GM12874 (cell line): ENCODE measurements around the gene CCM2.

Source experiments
- TF ChIP-seq, protein P1 (sequence below): IDR thresholded peaks from 2 replicates; pipeline ENCODE4 v1.5.1; 2011; ENCODE audit warnings: low read depth, mild to moderate bottlenecking, control low read depth, low read length, moderate library complexity; ENCODE audit not compliant: insufficient read depth

CCM2 gene

DNA sequence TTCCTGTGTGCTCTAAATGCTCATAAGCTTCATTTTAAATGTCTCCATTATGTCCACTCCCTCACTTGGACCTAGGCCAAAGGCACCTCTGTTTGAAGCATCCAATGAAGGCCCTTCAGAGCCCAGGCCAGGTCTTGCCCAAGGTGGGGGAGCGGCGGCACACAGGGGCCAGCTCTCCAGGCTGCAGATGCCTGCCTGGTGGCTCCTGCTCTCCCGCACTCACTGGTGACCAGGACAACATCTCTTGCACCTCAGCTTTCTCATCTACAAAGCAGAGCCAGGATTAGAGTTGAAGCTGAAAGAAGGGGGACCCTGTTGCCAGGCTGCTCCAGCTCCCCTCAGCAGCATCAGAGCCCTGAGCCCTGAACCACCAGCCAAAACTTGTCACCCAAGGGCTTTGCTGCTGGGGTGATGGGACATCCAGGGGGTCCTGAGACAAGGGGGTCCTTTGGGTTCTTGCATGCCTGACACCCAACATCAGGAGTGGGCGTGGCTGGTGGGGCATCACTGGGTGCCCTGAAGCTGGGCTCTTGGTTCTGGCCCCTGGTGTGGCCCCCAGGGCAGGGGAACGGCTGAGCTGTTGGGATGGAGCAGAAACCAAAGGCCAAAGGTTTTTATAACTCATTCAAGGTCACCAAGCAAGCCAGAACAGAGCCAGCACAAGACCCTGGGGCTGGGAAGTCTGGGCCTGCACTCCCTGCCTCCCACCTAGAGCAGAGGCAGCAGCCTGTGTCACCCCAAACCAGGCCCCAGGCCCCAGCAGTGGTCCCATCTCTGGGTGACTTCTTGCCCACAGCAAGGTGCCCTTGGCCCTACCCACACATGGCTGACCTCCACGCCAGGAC is 87.5 kb downstream of the CCM2 start:
- TF ChIP-seq, protein P1, sequence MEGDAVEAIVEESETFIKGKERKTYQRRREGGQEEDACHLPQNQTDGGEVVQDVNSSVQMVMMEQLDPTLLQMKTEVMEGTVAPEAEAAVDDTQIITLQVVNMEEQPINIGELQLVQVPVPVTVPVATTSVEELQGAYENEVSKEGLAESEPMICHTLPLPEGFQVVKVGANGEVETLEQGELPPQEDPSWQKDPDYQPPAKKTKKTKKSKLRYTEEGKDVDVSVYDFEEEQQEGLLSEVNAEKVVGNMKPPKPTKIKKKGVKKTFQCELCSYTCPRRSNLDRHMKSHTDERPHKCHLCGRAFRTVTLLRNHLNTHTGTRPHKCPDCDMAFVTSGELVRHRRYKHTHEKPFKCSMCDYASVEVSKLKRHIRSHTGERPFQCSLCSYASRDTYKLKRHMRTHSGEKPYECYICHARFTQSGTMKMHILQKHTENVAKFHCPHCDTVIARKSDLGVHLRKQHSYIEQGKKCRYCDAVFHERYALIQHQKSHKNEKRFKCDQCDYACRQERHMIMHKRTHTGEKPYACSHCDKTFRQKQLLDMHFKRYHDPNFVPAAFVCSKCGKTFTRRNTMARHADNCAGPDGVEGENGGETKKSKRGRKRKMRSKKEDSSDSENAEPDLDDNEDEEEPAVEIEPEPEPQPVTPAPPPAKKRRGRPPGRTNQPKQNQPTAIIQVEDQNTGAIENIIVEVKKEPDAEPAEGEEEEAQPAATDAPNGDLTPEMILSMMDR = no peak

DNA sequence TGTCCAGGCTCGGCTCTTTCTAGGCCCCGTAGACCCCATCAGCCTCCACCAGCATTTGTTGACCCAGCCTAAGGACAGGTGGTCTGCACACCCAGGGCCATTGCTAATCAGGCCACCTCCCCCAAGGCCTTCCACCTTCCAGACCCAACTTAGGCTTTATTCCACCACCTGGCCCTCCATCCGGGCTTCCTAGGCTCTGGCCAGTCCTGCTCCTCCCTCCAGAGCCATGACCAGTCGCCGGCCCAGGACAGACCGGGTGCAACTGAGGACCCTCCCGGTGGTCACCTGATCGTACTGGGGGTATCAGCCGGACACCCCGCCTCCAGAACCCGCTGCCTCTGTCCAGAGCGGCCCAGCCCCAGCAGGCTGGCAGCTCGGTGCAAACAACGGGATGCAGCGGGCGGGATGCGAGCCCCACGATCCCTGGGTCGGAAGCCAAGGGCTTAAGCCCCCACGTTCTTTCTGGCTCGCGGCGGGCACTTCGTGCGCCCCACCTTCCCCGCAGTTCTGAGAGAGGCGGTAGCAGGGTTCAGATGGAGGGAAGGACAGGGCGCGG is 88.2 kb downstream of the CCM2 start:
- TF ChIP-seq, protein P1 = no peak

DNA sequence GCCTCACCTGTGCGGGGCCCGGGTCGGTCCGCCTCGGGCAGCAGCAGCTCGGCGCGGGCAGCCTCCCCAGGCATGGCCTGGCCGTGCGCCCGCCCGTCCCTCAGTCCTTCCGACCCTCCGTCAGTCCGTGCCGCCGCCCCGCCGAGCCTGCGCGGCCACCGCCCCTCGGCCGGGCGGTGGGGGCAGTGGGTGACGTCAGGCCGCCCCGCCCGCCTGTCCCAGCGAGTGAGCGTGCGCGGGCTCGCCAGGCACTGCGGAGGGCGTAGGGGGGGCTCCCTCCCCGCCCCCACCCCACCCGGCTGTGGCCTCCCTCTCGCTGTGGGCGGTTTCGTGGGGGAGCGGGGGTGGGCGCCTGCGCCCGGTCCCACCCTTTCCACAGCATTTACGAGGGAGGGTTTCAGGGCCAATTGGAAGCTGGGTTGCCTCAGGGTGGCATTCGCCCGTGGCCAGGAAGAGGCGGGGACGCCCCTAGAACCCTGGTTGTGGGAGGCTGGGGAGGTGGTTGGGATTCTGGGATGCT is 88.9 kb downstream of the CCM2 start, which contains the start of gene NACAD:
Gene NACAD (minus strand): TSS at position 149 of the 520 bp plus-strand sequence. CDS start 75 bp downstream, at position 74.
- TF ChIP-seq, protein P1 = no peak

DNA sequence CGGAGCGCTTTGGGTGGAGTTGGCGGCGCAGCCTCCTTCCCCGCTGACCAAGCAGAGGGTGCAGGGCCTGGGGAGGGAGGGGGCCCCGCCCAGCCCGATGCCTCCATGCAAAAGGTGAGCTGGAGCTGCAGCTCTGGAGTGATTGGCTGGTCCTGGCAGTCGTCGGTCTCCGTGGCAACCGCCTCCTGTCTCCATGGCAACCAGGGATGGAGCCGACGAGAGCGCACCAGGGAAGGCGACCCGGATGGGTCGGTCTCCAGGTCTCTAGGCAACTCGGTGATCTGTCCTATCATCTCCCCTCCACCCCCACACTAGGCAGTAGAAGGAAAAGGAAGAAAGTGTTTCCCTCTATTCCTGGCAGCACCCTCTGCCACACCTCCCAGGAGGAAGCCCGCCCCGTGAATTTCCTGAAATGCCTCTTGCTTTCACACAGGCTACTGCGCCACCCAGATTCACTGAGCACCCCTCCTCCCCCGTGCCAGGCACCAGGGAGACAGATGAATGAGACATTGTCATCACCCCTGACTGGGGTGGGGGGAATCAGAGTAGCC is 89.4 kb downstream of the CCM2 start:
- TF ChIP-seq, protein P1 = no peak

DNA sequence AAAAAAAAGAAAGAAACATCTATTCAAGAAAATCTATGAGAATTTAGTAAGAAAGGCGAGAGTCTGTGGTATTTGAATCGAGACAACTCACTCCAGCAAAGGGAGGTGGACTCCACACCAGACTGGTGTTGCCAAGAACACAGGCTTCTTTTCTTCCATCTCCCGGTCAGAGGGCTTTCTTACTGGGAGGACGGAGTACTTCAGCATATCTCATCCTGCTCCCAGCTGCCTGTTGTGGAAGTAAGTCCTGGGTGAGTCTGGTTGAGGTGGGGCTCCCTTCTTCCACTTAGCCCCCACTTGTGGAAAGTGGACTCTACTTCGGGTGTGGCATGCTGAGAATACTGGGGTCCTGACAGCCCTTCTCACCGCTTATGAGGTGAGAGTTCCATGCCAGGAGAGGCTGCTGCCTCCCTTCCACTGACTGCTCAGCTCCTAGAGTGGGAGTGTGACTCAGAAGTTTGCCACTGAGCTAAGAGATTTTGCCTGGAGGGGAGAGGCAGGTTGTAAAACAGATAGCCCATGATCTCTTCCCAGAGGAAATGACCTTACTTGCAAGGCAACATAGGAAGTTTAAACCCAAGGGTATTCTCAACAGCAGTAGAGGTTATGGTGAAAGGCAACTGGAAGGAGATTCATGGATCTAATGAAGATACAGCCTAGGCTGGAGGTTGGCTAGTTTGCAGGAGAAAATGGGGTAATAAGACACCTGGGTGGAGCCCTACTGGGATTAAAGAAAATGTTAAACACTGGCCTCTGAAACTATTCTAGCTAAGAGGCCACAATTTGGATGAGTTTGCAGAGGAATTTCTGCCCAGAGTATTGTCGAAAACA is 92.3 kb downstream of the CCM2 start:
- TF ChIP-seq, protein P1 = no peak

DNA sequence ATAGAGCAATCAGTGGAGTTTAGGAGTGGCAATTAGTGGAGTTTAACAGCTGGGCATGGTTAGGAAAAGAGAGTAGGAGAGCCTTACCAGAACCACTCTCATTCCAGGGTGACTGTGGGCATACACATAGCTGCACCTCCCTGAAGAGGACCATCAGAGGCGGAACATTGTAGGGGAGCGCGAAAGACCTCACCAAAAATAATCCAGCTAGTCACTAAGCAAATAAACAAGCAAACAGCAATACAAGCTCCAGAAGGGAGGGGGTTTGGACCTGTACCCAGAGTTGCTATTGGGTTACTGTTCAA is 92.9 kb downstream of the CCM2 start:
- TF ChIP-seq, protein P1 = no peak
